Keratinocyte (primary cell): ENCODE data around the gene MFSD6L. TPM values are rescaled to one million over a fixed set of nuclear protein-coding genes. Genes with fewer than 3 reads are reported as not detected.

ENCODE experiments used
- DNase-seq: peaks from one replicate; pipeline ENCODE4 v3.0.0-alpha.2; 2011; ENCODE audit warnings: low read depth, missing footprints, low spot score
- FAIRE-seq: peaks from 2 replicates; lab custom pipeline; 2011; peaks lifted over from hg19 to GRCh38; lab: Jason Lieb, UNC
- H2AFZ ChIP-seq: 2 replicates; pipeline ENCODE4 v1.6.0; 2012; ENCODE audit warnings: low read length, control low read depth, inconsistent platforms; ENCODE audit not compliant: control insufficient read depth
- H3K27ac ChIP-seq: 2 replicates; pipeline ENCODE4 v1.5.1; 2011; ENCODE audit warnings: low read length; ENCODE audit not compliant: control insufficient read depth, insufficient read depth
- H3K27me3 ChIP-seq: 3 replicates; pipeline ENCODE4 v1.6.0; 2011; ENCODE audit warnings: low read length; ENCODE audit not compliant: control insufficient read depth, insufficient read depth; ENCODE audit errors: extremely low read depth
- H3K36me3 ChIP-seq, 2 experiments: 2 replicates in 1 of 2; 3 replicates in 1 of 2; pipeline ENCODE4 v1.5.1; 2011; ENCODE audit warnings: low read length in 2 of 2, mild to moderate bottlenecking in 1 of 2; ENCODE audit not compliant: control insufficient read depth in 2 of 2, insufficient read depth in 2 of 2; ENCODE audit errors: extremely low read depth in 1 of 2
- H3K4me1 ChIP-seq: 3 replicates; pipeline ENCODE4 v1.5.1; 2011; ENCODE audit warnings: low read length; ENCODE audit not compliant: control insufficient read depth, insufficient read depth; ENCODE audit errors: extremely low read depth
- H3K4me2 ChIP-seq: 3 replicates; pipeline ENCODE4 v1.6.0; 2011; ENCODE audit warnings: low read depth, low read length; ENCODE audit not compliant: control insufficient read depth, insufficient read depth; ENCODE audit errors: extremely low read depth
- H3K4me3 ChIP-seq, 3 experiments: fragments of 200-600 bp in 1 of 3; sonication (generic) in 1 of 3; 2 replicates in 2 of 3; 3 replicates in 1 of 3; pipeline ENCODE4 v1.5.1; 2011 to 2016; ENCODE audit warnings: low read length in 3 of 3, mild to moderate bottlenecking in 3 of 3, control low read depth in 2 of 3, inconsistent platforms in 1 of 3, low read depth in 1 of 3, mixed read lengths in 1 of 3, mixed run types in 1 of 3, moderate library complexity in 1 of 3; ENCODE audit not compliant: control insufficient read depth in 2 of 3, insufficient read depth in 2 of 3; ENCODE audit errors: extremely low read depth in 1 of 3
- H3K79me2 ChIP-seq: 2 replicates; pipeline ENCODE4 v1.6.0; 2012; ENCODE audit warnings: low read length; ENCODE audit not compliant: control insufficient read depth, insufficient read depth
- H3K9ac ChIP-seq: 3 replicates; pipeline ENCODE4 v1.6.0; 2011; ENCODE audit warnings: low read length; ENCODE audit not compliant: control insufficient read depth, insufficient read depth; ENCODE audit errors: extremely low read depth
- H3K9me1 ChIP-seq: 3 replicates; pipeline ENCODE4 v1.6.0; 2011; ENCODE audit warnings: low read length; ENCODE audit not compliant: control insufficient read depth, insufficient read depth; ENCODE audit errors: extremely low read depth
- H3K9me3 ChIP-seq: 2 replicates; pipeline ENCODE4 v1.5.1; 2012; ENCODE audit warnings: low read depth, low read length; ENCODE audit not compliant: control insufficient read depth
- H4K20me1 ChIP-seq: 3 replicates; pipeline ENCODE4 v1.6.0; 2011; ENCODE audit warnings: low read length; ENCODE audit not compliant: control insufficient read depth, insufficient read depth; ENCODE audit errors: extremely low read depth
- CTCF ChIP-seq, 3 experiments: IDR thresholded peaks in 1 of 3; conservative IDR thresholded peaks in 1 of 3; optimal IDR thresholded peaks in 1 of 3; 2 replicates in 2 of 3; 3 replicates in 1 of 3; pipeline versions ENCODE3 to v1.5.1; 2011; ENCODE audit warnings: low read length in 3 of 3, mild to moderate bottlenecking in 3 of 3, moderate library complexity in 2 of 3, control low read depth in 1 of 3, inconsistent platforms in 1 of 3; ENCODE audit not compliant: insufficient read depth in 2 of 3; ENCODE audit errors: extremely low read depth in 1 of 3
- EZH2 ChIP-seq: IDR thresholded peaks from one replicate; pipeline ENCODE4 v1.6.1; 2012; ENCODE audit warnings: inconsistent platforms, mild to moderate bottlenecking, low read length, moderate library complexity
- dilution Hi-C: fragments of 300-500 bp; cut with MboI; formaldehyde crosslinking; loops from one replicate; pipeline ENCODE4 v1.7.0; 2020; ENCODE audit warnings: low sequenced_read_pairs; ENCODE audit not compliant: extremely low pct_ligation_motif_present
- polyA minus RNA-seq, 3 experiments: library from RNA; depleted of rRNA, polyadenylated mRNA; stranded (reverse); fragments of >200 nt; gene quantifications; 1 replicate in 1 of 3; 2 replicates in 1 of 3; 3 replicates in 1 of 3; pipeline ENCODE4 v1.2.3, GENCODE V29; 2011
- polyA plus RNA-seq, 5 experiments: library from polyadenylated mRNA; depleted of rRNA in 3 of 5; stranded (reverse) in 3 of 5; stranded (forward) in 1 of 5; unstranded in 1 of 5; fragments of >200 nt; gene quantifications; 1 replicate in 1 of 5; 2 replicates in 3 of 5; 3 replicates in 1 of 5; pipeline versions ENCODE4 v1.2.1 to v1.2.3, GENCODE V29; 2011 to 2012; ENCODE audit warnings: missing spikeins in 2 of 5, low read depth in 1 of 5, low replicate concordance in 1 of 5

The MFSD6L gene
- not detected in 3 replicates for polyA plus RNA-seq
- not detected for polyA plus RNA-seq (2011; ENCODE audit: low read depth)
- polyA plus RNA-seq (2011; cell fraction: cytosol; rRNA removed): not detected in 2 replicates
- not detected in 2 replicates for polyA plus RNA-seq (2011; cell fraction: nucleus; rRNA removed)
- not detected in 2 replicates for polyA plus RNA-seq (2012; ENCODE audit: low replicate concordance)
- polyA minus RNA-seq: not detected in 3 replicates
- polyA minus RNA-seq (2011; cell fraction: cytosol; rRNA and poly(A)+ RNA removed): not detected
- polyA minus RNA-seq (2011; cell fraction: nucleus; rRNA and poly(A)+ RNA removed): not detected in 2 replicates

- no peaks in the 10 kb centered on the region for H3K9me3 ChIP-seq
- H4K20me1 ChIP-seq: no peaks in the 10 kb centered on the region
- dilution Hi-C loops: no loop called here
- no peak within 1 kb of the TSS for H3K27ac ChIP-seq
- H3K9me1 ChIP-seq: no peaks in the 10 kb centered on the region
- TF ChIP-seq EZH2 (no peak), CTCF (optimal IDR thresholded peaks at IDR 0.05 in 1 of 3, IDR thresholded peaks at IDR 0.05 in 1 of 3, conservative IDR thresholded peaks at IDR 0.05 in 1 of 3; ENCODE audit: extremely low read depth in 1 of 3, insufficient read depth in 2 of 3, low read length in 3 of 3) (peak in 2 of 3 experiments; percentile 3 to 54)
- H3K27me3 ChIP-seq: peaks cover 11% of the 10 kb centered on the region
- H3K36me3 ChIP-seq: no peaks in the 10 kb centered on the region
- no peak for FAIRE-seq
- no peak for DNase-seq
- H3K9ac ChIP-seq: no peak within 1 kb of the TSS
- H3K4me2 ChIP-seq: no peak within 1 kb of the TSS
- no peaks in the 10 kb centered on the region for H3K79me2 ChIP-seq
- no peak within 1 kb of the TSS for H2AFZ ChIP-seq
- H3K4me3 ChIP-seq: no peak within 1 kb of the TSS
- peaks cover 2% of the 10 kb centered on the region for H3K4me1 ChIP-seq
These were observed at the start of gene MFSD6L for GRCh38 chr17:8798846-8799569. Gene MFSD6L, minus strand, starts transcription at chr17:8799365. Its CDS starts 245 bp downstream, at chr17:8799120.

GRCh38 chr17:8847891-8848290, 48.7 kb upstream of the MFSD6L start:
- Histone ChIP-seq H3K27me3 (no peaks in the 10 kb centered on the region), H3K9me3 (no peaks in the 10 kb centered on the region), H3K4me3 (no peak overlapping the region), H3K79me2 (no peaks in the 10 kb centered on the region), H3K9me1 (no peaks in the 10 kb centered on the region), H3K4me1 (no peaks in the 10 kb centered on the region), H4K20me1 (no peaks in the 10 kb centered on the region), H2AFZ (no peak overlapping the region), H3K27ac (no peak overlapping the region), H3K36me3 (no peaks in the 10 kb centered on the region), H3K9ac (no peak overlapping the region), H3K4me2 (no peak overlapping the region)
- FAIRE-seq (no peak), DNase-seq (no peak)
- dilution Hi-C loops: no loop called here
- TF ChIP-seq EZH2 (no peak), CTCF (optimal IDR thresholded peaks at IDR 0.05 in 1 of 3, IDR thresholded peaks at IDR 0.05 in 1 of 3, conservative IDR thresholded peaks at IDR 0.05 in 1 of 3; ENCODE audit: extremely low read depth in 1 of 3, insufficient read depth in 2 of 3, low read length in 3 of 3) (no peak)
